GM19455 (cell line): ENCODE results near the gene EGLN2.
A peak's percentile ranks its signal among the peaks of the same experiment; 100 is the strongest.
"Not testable (repeated sequence)": the region's sequence is repeated elsewhere in the genome, so short reads cannot be mapped to it uniquely, and the experiment has no call there.

Experiments
- ATAC-seq: cut with Tn5 transposase; IDR thresholded peaks from one replicate; pipeline ENCODE4 v1.9.1; 2021; ENCODE audit not compliant: unreplicated experiment

EGLN2 gene

DNA sequence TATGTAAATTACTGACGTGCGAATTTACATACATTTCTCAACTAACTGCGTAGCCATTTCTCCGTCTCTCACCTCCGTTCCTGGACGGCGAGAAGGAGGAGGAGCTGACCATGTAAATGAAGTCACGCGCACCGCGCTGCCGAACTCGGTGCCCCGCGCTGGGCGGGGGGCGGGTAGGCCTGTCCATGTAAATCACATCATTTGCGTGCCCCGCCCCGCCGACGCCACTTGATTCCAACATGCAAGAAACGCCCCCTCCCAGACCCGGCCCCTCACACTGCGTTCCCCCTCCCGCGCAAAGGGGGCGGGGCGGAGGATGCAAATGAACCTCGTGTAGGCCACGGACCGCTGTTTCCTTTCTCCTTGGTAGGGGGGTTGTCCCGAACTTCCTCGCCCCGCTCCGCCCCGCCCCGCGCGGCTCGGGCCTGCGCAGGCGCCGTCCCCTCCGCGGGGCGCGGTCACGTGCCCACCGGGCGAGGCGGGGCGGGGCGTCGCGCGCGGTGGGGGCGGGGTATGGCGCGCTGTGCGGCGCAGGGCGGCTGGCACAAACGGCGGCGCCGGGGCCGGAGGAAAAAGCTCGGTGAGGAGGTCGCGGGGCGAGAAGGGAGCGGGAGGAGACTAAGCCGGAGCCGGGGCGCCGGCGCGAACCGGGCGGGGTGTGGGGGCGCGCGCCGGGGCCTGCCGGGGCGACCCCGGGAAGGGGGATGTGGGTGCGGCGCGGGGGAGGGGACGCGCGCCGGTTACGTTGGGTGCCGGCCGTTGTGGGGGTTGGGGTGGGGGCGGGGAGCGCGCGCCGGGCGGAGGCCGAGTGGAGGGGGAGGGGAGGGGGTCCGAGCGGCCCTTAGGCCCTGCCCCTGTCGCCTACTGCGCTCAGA, at the start of gene EGLN2:
EGLN2 (plus strand) TSS at position 509 of the 875 bp plus-strand sequence. CDS start 1,382 bp downstream, outside the sequence.
- ATAC-seq: peak; percentile 66

DNA sequence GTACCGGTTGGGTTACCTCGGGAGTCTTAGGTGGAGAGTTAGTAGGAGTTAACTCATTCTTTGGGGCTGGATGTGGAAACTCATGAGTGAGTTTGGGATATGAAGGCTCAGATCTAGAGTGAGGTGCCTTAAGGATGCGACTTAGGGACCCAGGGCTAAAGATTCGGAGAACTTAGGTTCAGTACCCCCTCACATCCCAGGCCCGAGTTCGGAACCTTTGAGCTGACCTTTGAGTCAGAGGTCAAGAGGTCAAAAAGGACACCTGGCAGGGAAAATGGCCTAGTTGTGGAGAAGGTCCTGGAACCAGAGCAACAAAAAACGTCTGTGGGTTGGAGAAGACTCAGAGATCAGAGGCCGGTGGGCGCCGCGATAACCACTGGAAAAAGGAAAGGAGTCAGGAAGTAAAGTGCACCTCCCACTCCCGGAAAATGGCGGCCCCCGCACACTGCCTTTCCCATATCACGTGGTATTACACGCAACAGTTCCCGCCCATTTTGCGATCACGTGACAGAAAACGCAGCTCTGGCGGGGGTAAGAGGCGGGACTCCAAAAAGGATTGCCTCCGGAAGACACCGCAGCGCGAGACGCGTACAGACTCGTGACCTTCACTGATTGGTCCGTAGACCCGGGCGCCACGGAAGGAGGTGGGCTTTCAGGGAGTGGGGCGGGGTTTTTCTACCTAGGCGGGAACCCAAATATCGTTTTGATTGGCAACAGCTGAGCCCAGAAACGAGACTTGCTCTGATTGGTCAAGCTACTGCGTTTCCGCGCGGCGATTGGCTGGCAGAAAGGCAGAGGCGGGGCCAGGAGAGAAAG, 48.7 kb upstream of the EGLN2 start, which contains the start of gene ACTMAP:
ACTMAP (minus strand) TSS at position 420 of the 816 bp plus-strand sequence. CDS start 674 bp downstream, outside the sequence.
- ATAC-seq: peak; percentile 79

DNA sequence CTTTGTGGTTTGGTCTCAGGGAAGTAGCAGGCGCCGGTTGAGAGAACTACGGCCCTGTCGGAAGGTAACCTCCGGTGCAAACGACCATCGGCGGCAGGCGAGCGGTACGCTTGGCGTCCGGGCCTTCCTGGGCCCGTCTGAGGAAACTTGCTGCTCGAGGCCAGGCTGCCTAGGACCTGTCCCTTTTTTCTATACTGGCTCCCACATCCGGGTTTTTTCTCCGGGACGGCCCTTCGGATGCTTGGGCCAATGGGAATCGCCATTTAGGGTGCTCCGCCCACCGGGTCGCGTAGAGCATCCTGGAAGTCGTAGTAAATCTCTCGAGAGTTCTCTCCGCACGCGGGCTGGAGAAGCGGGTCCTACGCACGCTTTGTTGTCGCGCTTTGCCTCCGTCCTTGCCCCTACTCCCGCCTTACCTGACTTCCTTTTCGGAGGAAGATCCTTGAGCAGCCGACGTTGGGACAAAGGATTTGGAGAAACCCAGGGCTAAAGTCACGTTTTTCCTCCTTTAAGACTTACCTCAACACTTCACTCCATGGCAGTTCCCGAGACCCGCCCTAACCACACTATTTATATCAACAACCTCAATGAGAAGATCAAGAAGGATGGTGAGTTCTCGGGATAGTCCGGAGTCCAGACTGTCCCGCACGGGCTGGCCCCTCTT, 48.0 kb upstream of the EGLN2 start, which contains the start of gene SNRPA:
SNRPA (plus strand) TSS at position 330 of the 664 bp plus-strand sequence; CDS start at position 536, 206 bp downstream.
- peak; percentile 50 for ATAC-seq

GRCh38 chr19:40752257-40752781, 46.7 kb upstream of the EGLN2 start:
- ATAC-seq: no peak

GRCh38 chr19:40754611-40755247, 44.3 kb upstream of the EGLN2 start:
- no peak for ATAC-seq

DNA sequence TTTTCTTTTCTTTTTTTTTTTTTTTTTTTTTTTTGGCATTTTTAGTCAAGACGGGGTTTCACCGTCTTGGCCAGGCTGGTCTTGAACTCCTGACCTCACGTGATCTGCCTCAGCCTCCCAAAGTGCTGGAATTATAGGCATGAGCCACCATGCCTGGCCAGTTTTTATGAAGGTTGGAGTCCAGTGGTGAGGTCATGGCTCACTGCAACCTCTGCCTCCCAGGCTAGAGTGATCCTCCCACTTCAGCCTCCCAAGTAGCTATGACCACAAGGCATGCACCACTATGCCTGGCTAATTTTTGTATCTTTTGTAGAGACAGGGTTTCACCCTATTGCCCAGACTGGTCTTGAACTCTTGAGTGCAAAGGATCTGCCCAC, 43.8 kb upstream of the EGLN2 start:
- no peak for ATAC-seq

- ATAC-seq: no peak
Observed at GRCh38 chr19:40755791-40756190, 43.2 kb upstream of the EGLN2 start.

DNA sequence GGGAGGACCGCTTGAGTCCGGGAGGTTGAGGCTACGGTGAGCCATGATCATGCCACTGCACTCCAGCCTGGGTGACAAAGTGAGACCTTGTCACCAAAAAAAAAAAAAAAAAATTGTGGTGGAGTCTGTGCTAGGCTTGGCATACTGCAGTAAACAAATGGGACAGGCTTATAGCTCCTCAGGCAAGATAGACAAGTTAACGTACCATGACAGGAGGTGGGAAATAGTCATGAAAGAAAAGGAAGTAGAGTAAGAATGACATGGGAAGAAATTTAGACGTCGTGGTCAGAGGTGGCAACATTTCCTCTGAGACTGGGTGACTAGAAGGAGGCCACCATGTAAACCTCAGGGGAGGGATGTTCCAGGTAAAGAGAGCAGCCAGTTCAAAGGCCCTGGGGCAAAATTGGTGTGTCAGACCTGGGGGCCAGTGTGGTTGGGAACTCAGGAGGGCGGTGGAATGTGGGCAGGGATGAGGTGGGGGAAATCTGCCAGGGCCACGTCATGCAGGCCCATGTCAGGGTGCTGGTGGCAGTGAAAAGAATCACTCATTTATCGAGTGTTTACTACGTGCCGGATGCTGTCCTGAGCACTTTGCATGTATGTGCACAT, 42.4 kb upstream of the EGLN2 start:
- ATAC-seq: no peak

DNA sequence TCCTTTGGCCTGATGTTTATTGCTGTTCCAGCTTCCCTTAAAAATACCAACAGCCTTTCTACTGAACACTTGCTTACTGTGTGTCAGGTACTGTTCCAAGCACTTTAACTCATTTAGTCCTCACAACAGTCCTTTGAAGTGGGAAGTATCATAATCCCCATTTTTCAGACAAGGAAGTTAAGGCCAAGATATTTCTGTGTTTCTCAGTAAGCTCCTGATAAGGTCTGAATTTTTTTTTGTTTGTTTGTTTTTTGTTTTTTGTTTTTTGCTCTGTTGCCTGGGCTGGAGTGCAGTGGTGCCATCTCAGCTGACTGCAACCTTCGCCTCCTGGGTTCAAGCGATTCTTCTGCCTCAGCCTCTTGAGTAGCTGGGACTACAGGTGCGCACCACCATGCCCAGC, 40.5 kb upstream of the EGLN2 start:
- no peak for ATAC-seq

GRCh38 chr19:40759352-40759751, 39.6 kb upstream of the EGLN2 start:
- ATAC-seq: no peak

- no peak for ATAC-seq
Observed at GRCh38 chr19:40762754-40763470, 36.1 kb upstream of the EGLN2 start.

- ATAC-seq: no peak
Observed at GRCh38 chr19:40763526-40763925, 35.5 kb upstream of the EGLN2 start.

- ATAC-seq: no peak
Observed at GRCh38 chr19:40763963-40764362, 35.0 kb upstream of the EGLN2 start.

DNA sequence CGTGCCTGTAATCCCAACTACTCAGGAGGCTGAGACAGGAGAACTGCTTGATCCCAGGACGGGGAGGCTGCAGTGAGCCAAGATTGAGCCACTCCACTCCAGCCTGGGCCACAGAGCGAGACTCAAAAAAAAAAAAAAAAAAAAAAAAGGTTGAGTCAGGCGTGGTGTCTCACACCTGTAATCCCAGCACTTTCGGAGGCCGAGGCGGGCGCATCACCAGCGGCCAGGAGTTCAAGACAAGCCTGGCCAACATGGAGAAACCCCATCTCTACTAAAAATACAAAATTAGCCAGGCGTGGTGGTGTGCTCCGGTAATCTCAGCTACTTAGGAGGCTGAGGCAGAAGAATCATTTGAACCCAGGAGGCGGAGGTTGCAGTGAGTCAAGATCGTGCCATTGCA, 32.6 kb upstream of the EGLN2 start:
- not testable (repeated sequence) for ATAC-seq

DNA sequence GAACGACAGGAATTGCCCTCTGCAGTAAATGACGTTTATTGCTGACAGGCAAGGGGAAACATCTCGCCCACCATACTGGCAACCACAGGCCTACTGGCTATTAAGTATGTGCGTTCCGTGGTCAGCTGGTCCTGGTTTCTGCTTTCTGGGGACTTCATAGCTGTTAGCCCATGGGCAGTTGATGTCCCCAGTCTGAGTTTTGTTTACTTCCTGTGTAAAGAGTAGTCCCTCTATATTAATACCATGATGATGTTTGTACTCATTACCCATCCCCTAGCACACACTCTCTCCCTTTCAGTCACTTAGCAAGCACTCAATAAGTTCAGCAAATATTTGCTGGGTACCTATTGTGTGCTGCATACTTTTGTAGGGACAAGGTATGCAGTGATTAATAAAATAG, 30.1 kb upstream of the EGLN2 start:
- no peak for ATAC-seq

DNA sequence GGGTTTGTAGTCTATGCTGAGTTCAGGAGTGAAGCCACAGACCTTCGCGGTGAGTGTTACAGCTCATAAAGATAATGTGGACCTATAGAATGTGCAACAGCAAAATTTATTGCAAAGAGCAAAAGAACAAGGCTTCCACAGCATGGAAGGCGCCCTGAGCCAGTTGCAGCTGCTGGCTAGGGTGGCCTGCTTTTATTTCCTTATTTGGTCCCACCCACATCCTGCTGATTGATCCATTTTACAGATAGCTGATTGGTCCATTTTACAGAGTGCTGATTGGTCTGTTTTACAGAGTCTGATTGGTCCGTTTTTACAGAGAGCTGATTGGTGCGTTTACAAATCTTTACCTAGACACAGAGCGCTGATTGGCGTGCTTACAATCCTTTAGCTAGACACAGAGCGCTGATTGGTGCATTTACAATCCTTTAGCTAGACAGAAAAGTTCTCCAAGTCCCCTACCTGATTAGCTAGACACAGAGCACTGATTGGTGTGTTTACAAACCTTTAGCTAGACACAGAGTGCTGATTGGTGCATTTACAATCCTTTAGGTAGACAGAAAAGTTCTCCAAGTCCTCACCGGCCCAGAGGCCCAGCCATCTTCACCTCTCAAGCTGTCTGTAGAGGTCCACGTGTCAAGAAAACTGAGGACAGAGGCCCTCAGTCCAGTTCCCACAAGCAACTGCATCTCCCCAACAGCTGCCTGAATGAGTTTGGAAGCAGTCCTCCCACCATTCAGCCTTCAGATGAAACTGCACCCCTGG, 27.7 kb upstream of the EGLN2 start:
- not testable (repeated sequence) for ATAC-seq

- ATAC-seq: no peak
Observed at GRCh38 chr19:40774916-40775631, 23.9 kb upstream of the EGLN2 start, which contains the start of gene MIA. Gene MIA, plus strand, starts transcription at chr19:40775521. Its CDS starts 22 bp downstream, at chr19:40775543.

DNA sequence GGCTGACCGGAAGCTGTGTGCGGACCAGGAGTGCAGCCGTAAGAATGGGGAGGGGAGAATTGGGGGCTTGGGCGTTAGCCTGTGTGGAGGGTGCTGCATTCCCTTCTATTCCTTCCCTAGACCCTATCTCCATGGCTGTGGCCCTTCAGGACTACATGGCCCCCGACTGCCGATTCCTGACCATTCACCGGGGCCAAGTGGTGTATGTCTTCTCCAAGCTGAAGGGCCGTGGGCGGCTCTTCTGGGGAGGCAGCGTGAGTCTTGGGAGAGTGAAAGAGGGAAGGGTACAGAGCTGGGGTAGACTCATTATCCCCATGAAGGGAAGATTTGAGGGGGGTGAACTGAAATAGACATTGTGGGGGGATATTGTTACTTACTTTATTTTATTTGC, 23.4 kb upstream of the EGLN2 start:
- no peak for ATAC-seq
